CD4-positive, alpha-beta memory T cell (primary cell): ENCODE data around the gene CDKAL1. TPM values are rescaled to one million over a fixed set of nuclear protein-coding genes. Genes with fewer than 3 reads are reported as not detected.
A peak's percentile ranks its signal among the peaks of the same experiment; 100 is the strongest.

Experiments used
- CTCF ChIA-PET: fragments of 350-600 bp; sonication (Branson Sonifier 250); formaldehyde crosslinking; loops from one replicate; lab custom pipeline; 2021; ENCODE audit warnings: inconsistent platforms; ENCODE audit not compliant: partially characterized antibody; lab: Charles Lee
- POLR2A ChIA-PET: fragments of 350-600 bp; sonication (Branson Sonifier 250); formaldehyde crosslinking; loops from one replicate; lab custom pipeline; 2021; ENCODE audit not compliant: partially characterized antibody; lab: Charles Lee
- DNase-seq, 5 donors: peaks; one replicate each; pipeline versions ENCODE4 v3.0.0 to v3.0.0-alpha.2; 2020 to 2022; ENCODE audit warnings: mixed read lengths in 1 of 5
- H3K27ac ChIP-seq: one replicate; pipeline ENCODE4 v1.7.0; 2013; ENCODE audit warnings: low read depth, low read length
- H3K27me3 ChIP-seq: 2 replicates; pipeline ENCODE4 v1.7.0; 2013; ENCODE audit warnings: mild to moderate bottlenecking, low read length, moderate library complexity; ENCODE audit not compliant: insufficient read depth
- H3K36me3 ChIP-seq: 2 replicates; pipeline ENCODE4 v1.7.0; 2013; ENCODE audit warnings: mild to moderate bottlenecking, low read length, moderate library complexity; ENCODE audit not compliant: insufficient read depth
- H3K4me1 ChIP-seq: 2 replicates; pipeline ENCODE4 v1.7.0; 2013; ENCODE audit warnings: mild to moderate bottlenecking, low read length, moderate library complexity; ENCODE audit not compliant: insufficient read depth
- H3K4me3 ChIP-seq, 2 donors: one replicate each; pipeline ENCODE4 v1.7.0; 2013; ENCODE audit warnings: low read length in 2 of 2, mild to moderate bottlenecking in 1 of 2
- H3K9me3 ChIP-seq, 2 donors: one replicate each; pipeline ENCODE4 v1.7.0; 2013; ENCODE audit warnings: low read length in 2 of 2, control low read depth in 1 of 2; ENCODE audit not compliant: control insufficient read depth in 1 of 2
- H3K27ac Mint-ChIP-seq, 7 donors: one replicate each; pipeline ENCODE4 v1.8.0; 2020 to 2021; ENCODE audit warnings: mixed read lengths in 7 of 7, mild to moderate bottlenecking in 6 of 7, inconsistent platforms in 3 of 7, moderate library complexity in 3 of 7
- H3K27me3 Mint-ChIP-seq, 2 donors: one replicate each; pipeline ENCODE4 v1.8.0; 2020 to 2021; ENCODE audit warnings: mixed read lengths in 2 of 2
- H3K36me3 Mint-ChIP-seq, 2 donors: one replicate each; pipeline ENCODE4 v1.8.0; 2020 to 2021; ENCODE audit warnings: mixed read lengths in 2 of 2, inconsistent platforms in 1 of 2, mild to moderate bottlenecking in 1 of 2
- H3K4me1 Mint-ChIP-seq, 4 donors: one replicate each; pipeline ENCODE4 v1.8.0; 2020 to 2021; ENCODE audit warnings: mixed read lengths in 4 of 4, mild to moderate bottlenecking in 1 of 4
- H3K4me3 Mint-ChIP-seq, 8 donors: one replicate each; pipeline ENCODE4 v1.8.0; 2020 to 2021; ENCODE audit warnings: mixed read lengths in 8 of 8, mild to moderate bottlenecking in 7 of 8, moderate library complexity in 6 of 8, inconsistent platforms in 3 of 8
- H3K9me3 Mint-ChIP-seq, 8 donors: one replicate each; pipeline ENCODE4 v1.8.0; 2020 to 2021; ENCODE audit warnings: mixed read lengths in 8 of 8, mild to moderate bottlenecking in 5 of 8, inconsistent platforms in 3 of 8, moderate library complexity in 1 of 8
- intact Hi-C: fragments of 100-400 bp; cut with micrococcal nuclease; formaldehyde crosslinking; loops from one replicate; pipeline ENCODE4 v1.15.1; 2023
- polyA plus RNA-seq, 2 donors: library from polyadenylated mRNA; unstranded; fragments of 300-500 nt; fragmentation: Illumina TruSeq; gene quantifications; one replicate each; pipeline ENCODE4 v1.2.3, GENCODE V29; 2021
- total RNA-seq, 2 experiments: library from RNA; stranded (reverse); gene quantifications; one replicate each; pipeline ENCODE4 v1.2.3, GENCODE V29; 2021

The CDKAL1 gene
- total and polyA plus RNA-seq, 4 experiments from 2014 or later = 22.3 to 41.8 (median 26.8) TPM

- Mint-ChIP-seq H3K9me3 (peaks cover 0 to 16% (median 9%) of the 10 kb centered on the region in 8 donors), H3K4me1 (peaks cover 0 to 4% (median 1%) of the 10 kb centered on the region in 4 donors), H3K27ac (peak overlapping the region in 1 of 7 donors; percentile 9), H3K36me3 (peaks cover 17 to 40% of the 10 kb centered on the region in 2 donors), H3K4me3 (no peak overlapping the region), H3K27me3 (no peaks in the 10 kb centered on the region)
- intact Hi-C loops = no loop called here
- DNase-seq = no peak
- H3K4me1 ChIP-seq = no peaks in the 10 kb centered on the region
- no peaks in the 10 kb centered on the region for H3K9me3 ChIP-seq
- no peak overlapping the region for H3K4me3 ChIP-seq
- H3K36me3 ChIP-seq = no peaks in the 10 kb centered on the region
- POLR2A ChIA-PET = no interaction called here
- CTCF ChIA-PET = no interaction called here
- no peaks in the 10 kb centered on the region for H3K27me3 ChIP-seq
- no peak overlapping the region for H3K27ac ChIP-seq
Observed at GRCh38 chr6:21022343-21023107, 488.3 kb downstream of the CDKAL1 start.

- H3K36me3 Mint-ChIP-seq = peaks cover 20 to 47% of the 10 kb centered on the region in 2 donors
- no peak overlapping the region for H3K4me3 ChIP-seq
- DNase-seq = no peak
- H3K4me1 ChIP-seq = no peaks in the 10 kb centered on the region
- H3K27me3 Mint-ChIP-seq = no peaks in the 10 kb centered on the region
- H3K4me3 Mint-ChIP-seq = no peak overlapping the region
- H3K36me3 ChIP-seq = no peaks in the 10 kb centered on the region
- H3K27ac Mint-ChIP-seq = no peak overlapping the region
- CTCF ChIA-PET = no interaction called here
- no peaks in the 10 kb centered on the region for H3K9me3 ChIP-seq
- intact Hi-C loops = no loop called here
- POLR2A ChIA-PET = no interaction called here
- H3K27me3 ChIP-seq = no peaks in the 10 kb centered on the region
- H3K4me1 Mint-ChIP-seq = peaks cover 0 to 5% (median 1%) of the 10 kb centered on the region in 4 donors
- H3K9me3 Mint-ChIP-seq = peaks cover 0 to 18% (median 9%) of the 10 kb centered on the region in 8 donors
- no peak overlapping the region for H3K27ac ChIP-seq
Observed at GRCh38 chr6:21023210-21023609, 489.0 kb downstream of the CDKAL1 start.

GRCh38 chr6:21024616-21025015 lies 490.4 kb downstream of the CDKAL1 start:
- H3K4me1 ChIP-seq = no peaks in the 10 kb centered on the region
- no peaks in the 10 kb centered on the region for H3K9me3 ChIP-seq
- H3K9me3 Mint-ChIP-seq = peaks cover 0 to 18% (median 9%) of the 10 kb centered on the region in 8 donors
- no peak overlapping the region for H3K27ac Mint-ChIP-seq
- H3K36me3 Mint-ChIP-seq = peaks cover 23 to 58% of the 10 kb centered on the region in 2 donors
- H3K27me3 ChIP-seq = no peaks in the 10 kb centered on the region
- intact Hi-C loops = no loop called here
- no peaks in the 10 kb centered on the region for H3K27me3 Mint-ChIP-seq
- no peak overlapping the region for H3K27ac ChIP-seq
- H3K4me3 ChIP-seq = no peak overlapping the region
- ChIA-PET POLR2A (no interaction called here), CTCF (no interaction called here)
- H3K4me1 Mint-ChIP-seq = peaks cover 0 to 5% (median 1%) of the 10 kb centered on the region in 4 donors
- H3K4me3 Mint-ChIP-seq = no peak overlapping the region
- DNase-seq = no peak
- no peaks in the 10 kb centered on the region for H3K36me3 ChIP-seq

- Histone ChIP-seq H3K27ac (no peak overlapping the region), H3K36me3 (no peaks in the 10 kb centered on the region), H3K27me3 (no peaks in the 10 kb centered on the region), H3K4me3 (no peak overlapping the region), H3K4me1 (no peaks in the 10 kb centered on the region), H3K9me3 (no peaks in the 10 kb centered on the region)
- Mint-ChIP-seq H3K4me3 (no peak overlapping the region), H3K9me3 (peaks cover 0 to 18% (median 9%) of the 10 kb centered on the region in 8 donors), H3K27ac (no peak overlapping the region), H3K36me3 (peaks cover 33 to 70% of the 10 kb centered on the region in 2 donors), H3K27me3 (no peaks in the 10 kb centered on the region), H3K4me1 (peaks cover 0 to 6% (median 2%) of the 10 kb centered on the region in 4 donors)
- DNase-seq = no peak
- intact Hi-C loops = no loop called here
- POLR2A ChIA-PET = no interaction called here
- CTCF ChIA-PET = no interaction called here
Observed at GRCh38 chr6:21026576-21027273, 492.5 kb downstream of the CDKAL1 start.

- no peaks in the 10 kb centered on the region for H3K27me3 ChIP-seq
- no peaks in the 10 kb centered on the region for H3K4me1 ChIP-seq
- no peaks in the 10 kb centered on the region for H3K9me3 ChIP-seq
- intact Hi-C loops = no loop called here
- Mint-ChIP-seq H3K36me3 (peaks cover 34 to 66% of the 10 kb centered on the region in 2 donors), H3K4me1 (peaks cover 0 to 6% (median 2%) of the 10 kb centered on the region in 4 donors), H3K4me3 (no peak overlapping the region), H3K9me3 (peaks cover 0 to 14% (median 8%) of the 10 kb centered on the region in 8 donors), H3K27me3 (no peaks in the 10 kb centered on the region), H3K27ac (no peak overlapping the region)
- ChIA-PET CTCF (no interaction called here), POLR2A (no interaction called here)
- H3K4me3 ChIP-seq = no peak overlapping the region
- H3K36me3 ChIP-seq = no peaks in the 10 kb centered on the region
- H3K27ac ChIP-seq = no peak overlapping the region
- DNase-seq = no peak
Observed at GRCh38 chr6:21027507-21027906, 493.2 kb downstream of the CDKAL1 start.

- CTCF ChIA-PET = no interaction called here
- Histone ChIP-seq H3K9me3 (no peaks in the 10 kb centered on the region), H3K4me3 (no peak overlapping the region), H3K36me3 (no peaks in the 10 kb centered on the region), H3K27me3 (no peaks in the 10 kb centered on the region), H3K4me1 (no peaks in the 10 kb centered on the region), H3K27ac (no peak overlapping the region)
- Mint-ChIP-seq H3K36me3 (peaks cover 30 to 54% of the 10 kb centered on the region in 2 donors), H3K27ac (no peak overlapping the region), H3K4me1 (peaks cover 0 to 6% (median 2%) of the 10 kb centered on the region in 4 donors), H3K4me3 (no peak overlapping the region), H3K9me3 (peaks cover 0 to 11% (median 5%) of the 10 kb centered on the region in 8 donors), H3K27me3 (no peaks in the 10 kb centered on the region)
- intact Hi-C loops = no loop called here
- no peak for DNase-seq
- POLR2A ChIA-PET = no interaction called here
Observed at GRCh38 chr6:21031182-21031581, 496.9 kb downstream of the CDKAL1 start.

- no peak overlapping the region for H3K4me3 ChIP-seq
- DNase-seq = no peak
- ChIA-PET POLR2A (no interaction called here), CTCF (no interaction called here)
- peaks cover 0 to 3% (median under 1%) of the 10 kb centered on the region in 4 donors for H3K4me1 Mint-ChIP-seq
- H3K27ac ChIP-seq = no peak overlapping the region
- no peaks in the 10 kb centered on the region for H3K36me3 ChIP-seq
- peaks cover 17 to 48% of the 10 kb centered on the region in 2 donors for H3K36me3 Mint-ChIP-seq
- intact Hi-C loops = no loop called here
- peaks cover 0 to 4% (median 0%) of the 10 kb centered on the region in 8 donors for H3K9me3 Mint-ChIP-seq
- H3K9me3 ChIP-seq = no peaks in the 10 kb centered on the region
- no peaks in the 10 kb centered on the region for H3K27me3 Mint-ChIP-seq
- no peaks in the 10 kb centered on the region for H3K27me3 ChIP-seq
- no peaks in the 10 kb centered on the region for H3K4me1 ChIP-seq
- H3K27ac Mint-ChIP-seq = peak overlapping the region in 1 of 7 donors; percentile 26
- no peak overlapping the region for H3K4me3 Mint-ChIP-seq
Observed at GRCh38 chr6:21033084-21033483, 498.8 kb downstream of the CDKAL1 start.
